ENCODE data around the gene HHIPL1.

DNA sequence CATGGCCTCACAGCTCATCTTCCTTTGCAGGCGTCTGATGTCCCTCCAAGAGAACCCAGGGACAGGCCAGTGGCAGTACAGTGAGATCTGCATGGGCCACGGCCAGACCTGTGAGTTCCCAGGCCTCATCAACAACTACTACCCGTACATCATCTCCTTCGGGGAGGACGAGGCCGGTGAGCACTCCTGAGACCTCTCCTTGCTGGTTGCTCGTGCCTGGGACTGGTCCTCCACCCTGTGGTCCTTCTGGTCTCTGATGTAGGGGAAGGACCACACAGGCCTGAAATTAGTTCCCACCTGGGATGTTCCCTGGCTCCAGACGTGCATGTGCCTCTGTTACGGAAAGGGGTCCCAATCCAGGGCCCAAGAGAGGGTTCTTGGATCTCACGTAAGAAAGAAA lies 17.9 kb downstream of the HHIPL1 start:
- TF ChIP-seq, protein P1, sequence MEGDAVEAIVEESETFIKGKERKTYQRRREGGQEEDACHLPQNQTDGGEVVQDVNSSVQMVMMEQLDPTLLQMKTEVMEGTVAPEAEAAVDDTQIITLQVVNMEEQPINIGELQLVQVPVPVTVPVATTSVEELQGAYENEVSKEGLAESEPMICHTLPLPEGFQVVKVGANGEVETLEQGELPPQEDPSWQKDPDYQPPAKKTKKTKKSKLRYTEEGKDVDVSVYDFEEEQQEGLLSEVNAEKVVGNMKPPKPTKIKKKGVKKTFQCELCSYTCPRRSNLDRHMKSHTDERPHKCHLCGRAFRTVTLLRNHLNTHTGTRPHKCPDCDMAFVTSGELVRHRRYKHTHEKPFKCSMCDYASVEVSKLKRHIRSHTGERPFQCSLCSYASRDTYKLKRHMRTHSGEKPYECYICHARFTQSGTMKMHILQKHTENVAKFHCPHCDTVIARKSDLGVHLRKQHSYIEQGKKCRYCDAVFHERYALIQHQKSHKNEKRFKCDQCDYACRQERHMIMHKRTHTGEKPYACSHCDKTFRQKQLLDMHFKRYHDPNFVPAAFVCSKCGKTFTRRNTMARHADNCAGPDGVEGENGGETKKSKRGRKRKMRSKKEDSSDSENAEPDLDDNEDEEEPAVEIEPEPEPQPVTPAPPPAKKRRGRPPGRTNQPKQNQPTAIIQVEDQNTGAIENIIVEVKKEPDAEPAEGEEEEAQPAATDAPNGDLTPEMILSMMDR (IDR thresholded peaks at IDR 0.05; ENCODE audit: low read depth, low read length): no peak
- TF ChIP-seq EZH2phosphoT487 (IDR thresholded peaks at IDR 0.05; ENCODE audit: low read depth): no peak

All from OCI-LY3 (cell line).